ENCODE results near the gene SELENOK.

The SELENOK gene

GRCh38 chr3:53862241-53862640, 29.4 kb downstream of the SELENOK start:
- TF ChIP-seq CREB1 (IDR thresholded peaks at IDR 0.05; ENCODE audit: low read depth) (no peak), TAF1 (IDR thresholded peaks at IDR 0.05; ENCODE audit: low read depth) (no peak)

- no peak for TF ChIP-seq NFIC (IDR thresholded peaks at IDR 0.05)
- no peak for TF ChIP-seq MAX (IDR thresholded peaks at IDR 0.05)
- no peak for TF ChIP-seq TCF12 (IDR thresholded peaks at IDR 0.05; ENCODE audit: low read depth)
- TF ChIP-seq CEBPB (IDR thresholded peaks at IDR 0.05) = no peak
- no peak for TF ChIP-seq FOXM1 (IDR thresholded peaks at IDR 0.05; ENCODE audit: borderline replicate concordance, low read depth)
- no peak for TF ChIP-seq YY1 (IDR thresholded peaks at IDR 0.05; ENCODE audit: low read depth)
- no peak for TF ChIP-seq REST (IDR thresholded peaks at IDR 0.05; ENCODE audit: low read depth)
- no peak for TF ChIP-seq CREB1 (IDR thresholded peaks at IDR 0.05; ENCODE audit: low read depth)
These were observed 31.5 kb downstream of the SELENOK start for GRCh38 chr3:53860196-53860595.

- TF ChIP-seq REST (IDR thresholded peaks at IDR 0.05; ENCODE audit: low read depth) = no peak
These were observed 32.5 kb downstream of the SELENOK start for GRCh38 chr3:53859178-53859577.

- no peak for TF ChIP-seq FOXM1 (IDR thresholded peaks at IDR 0.05; ENCODE audit: borderline replicate concordance, low read depth)
- TF ChIP-seq TEAD4 (IDR thresholded peaks at IDR 0.05) = no peak
- TF ChIP-seq EGR1 (IDR thresholded peaks at IDR 0.05) = no peak
- TF ChIP-seq RAD21 (IDR thresholded peaks at IDR 0.05; ENCODE audit: low read depth) = no peak
- no peak for TF ChIP-seq TCF12 (IDR thresholded peaks at IDR 0.05; ENCODE audit: low read depth)
- TF ChIP-seq USF1 (IDR thresholded peaks at IDR 0.05) = no peak
- no peak for TF ChIP-seq CREB1 (IDR thresholded peaks at IDR 0.05; ENCODE audit: low read depth)
- no peak for TF ChIP-seq EP300 (IDR thresholded peaks at IDR 0.05; ENCODE audit: borderline replicate concordance)
- TF ChIP-seq YY1 (IDR thresholded peaks at IDR 0.05; ENCODE audit: low read depth) = no peak
- TF ChIP-seq CEBPB (IDR thresholded peaks at IDR 0.05) = no peak
- TF ChIP-seq ZBTB7A (IDR thresholded peaks at IDR 0.05; ENCODE audit: low read depth) = no peak
- TF ChIP-seq MAX (IDR thresholded peaks at IDR 0.05) = no peak
- TF ChIP-seq NFIC (IDR thresholded peaks at IDR 0.05) = no peak
- TF ChIP-seq TAF1 (IDR thresholded peaks at IDR 0.05; ENCODE audit: low read depth) = no peak
These were observed 33.4 kb downstream of the SELENOK start for GRCh38 chr3:53858096-53858741.

GRCh38 chr3:53856964-53857363, 34.7 kb downstream of the SELENOK start:
- TF ChIP-seq CREB1 (IDR thresholded peaks at IDR 0.05; ENCODE audit: low read depth) (no peak), RAD21 (IDR thresholded peaks at IDR 0.05; ENCODE audit: low read depth) (no peak), TEAD4 (IDR thresholded peaks at IDR 0.05) (no peak), NFIC (IDR thresholded peaks at IDR 0.05) (no peak), YY1 (IDR thresholded peaks at IDR 0.05; ENCODE audit: low read depth) (no peak), TCF12 (IDR thresholded peaks at IDR 0.05; ENCODE audit: low read depth) (no peak), USF1 (IDR thresholded peaks at IDR 0.05) (no peak), ZBTB7A (IDR thresholded peaks at IDR 0.05; ENCODE audit: low read depth) (no peak), FOXM1 (IDR thresholded peaks at IDR 0.05; ENCODE audit: borderline replicate concordance, low read depth) (no peak), CEBPB (IDR thresholded peaks at IDR 0.05) (no peak)

GRCh38 chr3:53850895-53851294, 40.8 kb downstream of the SELENOK start:
- TF ChIP-seq CREB1 (IDR thresholded peaks at IDR 0.05; ENCODE audit: low read depth) = no peak
- TF ChIP-seq NFIC (IDR thresholded peaks at IDR 0.05) = no peak
- TF ChIP-seq MAX (IDR thresholded peaks at IDR 0.05) = no peak
- no peak for TF ChIP-seq CEBPB (IDR thresholded peaks at IDR 0.05)
- TF ChIP-seq EP300 (IDR thresholded peaks at IDR 0.05; ENCODE audit: borderline replicate concordance) = no peak
- no peak for TF ChIP-seq YY1 (IDR thresholded peaks at IDR 0.05; ENCODE audit: low read depth)
- TF ChIP-seq ZBTB7A (IDR thresholded peaks at IDR 0.05; ENCODE audit: low read depth) = no peak
- TF ChIP-seq EGR1 (IDR thresholded peaks at IDR 0.05) = no peak
- TF ChIP-seq TEAD4 (IDR thresholded peaks at IDR 0.05) = no peak
- no peak for TF ChIP-seq FOXM1 (IDR thresholded peaks at IDR 0.05; ENCODE audit: borderline replicate concordance, low read depth)
- no peak for TF ChIP-seq TAF1 (IDR thresholded peaks at IDR 0.05; ENCODE audit: low read depth)
- TF ChIP-seq REST (IDR thresholded peaks at IDR 0.05; ENCODE audit: low read depth) = no peak
- no peak for TF ChIP-seq RAD21 (IDR thresholded peaks at IDR 0.05; ENCODE audit: low read depth)
